OCI-LY3 (cell line): ENCODE data around the gene KLHL6.

ENCODE experiments used
- H2AFZ ChIP-seq: fragments of 200-600, 300-600 bp; shearing (Covaris generic); 2 replicates; pipeline ENCODE4 v1.6.0; 2014; ENCODE audit warnings: antibody characterized with exemption, low read depth, low read length
- H3K27ac ChIP-seq: fragments of 200-600, 300-600 bp; sonication (generic); 2 replicates; pipeline ENCODE4 v1.5.1; 2014; ENCODE audit warnings: mild to moderate bottlenecking, low read length, moderate library complexity, mixed read lengths
- H3K27me3 ChIP-seq: fragments of 200-600, 300-600 bp; sonication (generic); 2 replicates; pipeline ENCODE4 v1.6.1; 2014; ENCODE audit warnings: low read depth, low read length, mixed read lengths
- H3K36me3 ChIP-seq: fragments of 200-600, 300-600 bp; sonication (generic); replicated peaks from 2 replicates; pipeline ENCODE3; 2014; ENCODE audit warnings: low read depth, low read length, mixed read lengths
- H3K4me1 ChIP-seq: fragments of 300-600, 200-600 bp; sonication (generic); 2 replicates; pipeline ENCODE4 v1.6.1; 2014; ENCODE audit warnings: low read length, mixed read lengths
- H3K4me2 ChIP-seq: fragments of 200-600, 300-600 bp; sonication (generic); 2 replicates; pipeline ENCODE4 v1.6.1; 2014; ENCODE audit warnings: low read length, mixed read lengths
- H3K4me3 ChIP-seq: fragments of 300-600, 200-600 bp; sonication (generic); 2 replicates; pipeline ENCODE4 v1.5.1; 2014; ENCODE audit warnings: antibody characterized with exemption, mild to moderate bottlenecking, low read length, moderate library complexity
- H3K79me2 ChIP-seq: fragments of 300-600, 200-600 bp; shearing (Covaris generic); 2 replicates; pipeline ENCODE4 v1.6.1; 2014; ENCODE audit warnings: mild to moderate bottlenecking, low read length, mixed read lengths
- H3K9ac ChIP-seq: fragments of 300-600, 200-600 bp; shearing (Covaris generic); 2 replicates; pipeline ENCODE4 v1.6.0; 2014; ENCODE audit warnings: mild to moderate bottlenecking, low read length, moderate library complexity
- H3K9me3 ChIP-seq: fragments of 200-600, 300-600 bp; shearing (Covaris generic); 2 replicates; pipeline ENCODE4 v1.6.1; 2014; ENCODE audit warnings: low read length, mixed read lengths; ENCODE audit not compliant: insufficient read depth
- H4K20me1 ChIP-seq: fragments of 200-600, 300-600 bp; sonication (generic); 2 replicates; pipeline ENCODE4 v1.6.1; 2016; ENCODE audit warnings: low read length, mixed read lengths; ENCODE audit not compliant: insufficient read depth
- EZH2phosphoT487 ChIP-seq: fragments of 200-600 bp; shearing (Covaris generic); IDR thresholded peaks from 2 replicates; pipeline ENCODE4 v1.6.1; 2018; ENCODE audit warnings: antibody characterized with exemption, mixed run types, low read depth
- TF ChIP-seq, protein P1 (sequence below): fragments of 200-600, 300-600 bp; sonication (generic); IDR thresholded peaks from 2 replicates; pipeline ENCODE4 v1.5.1; 2014; ENCODE audit warnings: antibody characterized with exemption, low read length, low read depth

Gene KLHL6

GRCh38 chr3:183591881-183592521, 36.5 kb upstream of the KLHL6 start:
- no peaks in the 10 kb centered on the region for H4K20me1 ChIP-seq
- peak overlapping the region; percentile 85 for H3K27ac ChIP-seq
- no peaks in the 10 kb centered on the region for H3K36me3 ChIP-seq
- H3K79me2 ChIP-seq, result no peaks in the 10 kb centered on the region
- H3K9me3 ChIP-seq, result peaks cover 5% of the 10 kb centered on the region; the same call in 1 of the 2 replicates
- peaks cover 16% of the 10 kb centered on the region; the same call in 1 of the 2 replicates for H3K27me3 ChIP-seq
- peak overlapping the region; percentile 59 for H3K4me3 ChIP-seq
- H3K9ac ChIP-seq, result peak overlapping the region; percentile 64
- peak overlapping the region; percentile 35; the same call in 1 of the 2 replicates for H2AFZ ChIP-seq
- H3K4me2 ChIP-seq, result peak overlapping the region; percentile 74
- TF ChIP-seq, protein P1, sequence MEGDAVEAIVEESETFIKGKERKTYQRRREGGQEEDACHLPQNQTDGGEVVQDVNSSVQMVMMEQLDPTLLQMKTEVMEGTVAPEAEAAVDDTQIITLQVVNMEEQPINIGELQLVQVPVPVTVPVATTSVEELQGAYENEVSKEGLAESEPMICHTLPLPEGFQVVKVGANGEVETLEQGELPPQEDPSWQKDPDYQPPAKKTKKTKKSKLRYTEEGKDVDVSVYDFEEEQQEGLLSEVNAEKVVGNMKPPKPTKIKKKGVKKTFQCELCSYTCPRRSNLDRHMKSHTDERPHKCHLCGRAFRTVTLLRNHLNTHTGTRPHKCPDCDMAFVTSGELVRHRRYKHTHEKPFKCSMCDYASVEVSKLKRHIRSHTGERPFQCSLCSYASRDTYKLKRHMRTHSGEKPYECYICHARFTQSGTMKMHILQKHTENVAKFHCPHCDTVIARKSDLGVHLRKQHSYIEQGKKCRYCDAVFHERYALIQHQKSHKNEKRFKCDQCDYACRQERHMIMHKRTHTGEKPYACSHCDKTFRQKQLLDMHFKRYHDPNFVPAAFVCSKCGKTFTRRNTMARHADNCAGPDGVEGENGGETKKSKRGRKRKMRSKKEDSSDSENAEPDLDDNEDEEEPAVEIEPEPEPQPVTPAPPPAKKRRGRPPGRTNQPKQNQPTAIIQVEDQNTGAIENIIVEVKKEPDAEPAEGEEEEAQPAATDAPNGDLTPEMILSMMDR, result peak; percentile 76
- peak; percentile 86 for TF ChIP-seq EZH2phosphoT487
- H3K4me1 ChIP-seq, result peaks cover 49% of the 10 kb centered on the region

- Histone ChIP-seq H3K4me3 (no peak overlapping the region), H3K9ac (no peak overlapping the region), H2AFZ (no peak overlapping the region), H3K4me2 (peak overlapping the region; percentile 74; the same call in 1 of the 2 replicates), H3K27ac (peak overlapping the region; percentile 85; the same call in 1 of the 2 replicates), H3K4me1 (peaks cover 52% of the 10 kb centered on the region), H3K27me3 (peaks cover 16% of the 10 kb centered on the region; the same call in 1 of the 2 replicates), H3K79me2 (no peaks in the 10 kb centered on the region), H3K9me3 (no peaks in the 10 kb centered on the region), H4K20me1 (no peaks in the 10 kb centered on the region), H3K36me3 (no peaks in the 10 kb centered on the region)
- TF ChIP-seq, protein P1, result no peak
- TF ChIP-seq EZH2phosphoT487, result no peak
These were observed 34.9 kb upstream of the KLHL6 start for GRCh38 chr3:183590442-183590841.

DNA sequence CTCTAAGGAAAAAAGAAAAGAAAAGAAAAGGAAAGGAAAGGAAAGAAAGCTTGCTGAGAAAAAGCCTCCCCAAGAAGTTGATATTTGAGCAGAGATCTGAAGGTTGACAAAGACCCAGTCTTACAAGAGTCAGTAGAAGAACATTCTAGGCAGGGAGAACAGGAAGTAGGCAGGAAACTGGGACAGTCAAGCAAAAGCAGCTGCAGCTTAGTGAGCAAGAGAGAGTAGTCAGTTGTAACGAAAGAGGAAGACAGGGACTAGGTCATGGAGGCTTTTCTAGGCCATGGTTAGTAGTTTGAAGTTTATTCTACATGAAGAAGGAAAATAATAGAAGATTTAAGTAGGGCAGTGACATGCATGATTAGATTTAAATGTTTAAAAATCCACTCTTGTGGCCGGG, 31.8 kb upstream of the KLHL6 start:
- H3K4me1 ChIP-seq, result peaks cover 42% of the 10 kb centered on the region
- no peak overlapping the region for H2AFZ ChIP-seq
- H3K9ac ChIP-seq, result no peak overlapping the region
- no peak overlapping the region for H3K27ac ChIP-seq
- no peaks in the 10 kb centered on the region for H4K20me1 ChIP-seq
- H3K4me2 ChIP-seq, result peak overlapping the region; percentile 14
- H3K27me3 ChIP-seq, result peaks cover 16% of the 10 kb centered on the region; the same call in 1 of the 2 replicates
- TF ChIP-seq, protein P1, result no peak
- TF ChIP-seq EZH2phosphoT487, result no peak
- H3K36me3 ChIP-seq, result no peaks in the 10 kb centered on the region
- H3K79me2 ChIP-seq, result no peaks in the 10 kb centered on the region
- H3K9me3 ChIP-seq, result no peaks in the 10 kb centered on the region
- no peak overlapping the region for H3K4me3 ChIP-seq

DNA sequence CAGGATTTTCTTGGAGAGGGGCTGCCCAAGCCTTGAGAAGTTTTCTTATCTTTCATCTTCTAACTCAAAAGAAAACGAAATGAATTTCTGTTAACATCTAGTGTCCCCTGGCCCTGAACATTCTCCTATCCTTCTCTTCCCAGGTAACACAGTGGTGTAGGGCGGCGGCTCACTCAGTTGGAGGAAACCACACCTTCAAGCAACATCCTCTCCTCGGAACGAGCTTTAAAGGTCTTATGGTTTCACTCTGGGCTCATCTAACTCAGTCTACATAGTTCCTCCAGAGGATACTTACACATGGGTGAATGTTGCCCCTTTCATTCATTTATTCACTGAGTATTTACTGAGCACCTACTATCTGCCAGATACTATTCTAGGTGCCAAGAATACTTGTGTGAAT, 31.0 kb upstream of the KLHL6 start:
- Histone ChIP-seq H4K20me1 (no peaks in the 10 kb centered on the region), H3K9me3 (no peaks in the 10 kb centered on the region), H3K4me2 (no peak overlapping the region), H3K4me1 (peaks cover 36% of the 10 kb centered on the region), H3K9ac (no peak overlapping the region), H3K27ac (no peak overlapping the region), H3K27me3 (peaks cover 16% of the 10 kb centered on the region; the same call in 1 of the 2 replicates), H3K4me3 (no peak overlapping the region), H2AFZ (no peak overlapping the region), H3K36me3 (no peaks in the 10 kb centered on the region), H3K79me2 (no peaks in the 10 kb centered on the region)
- TF ChIP-seq EZH2phosphoT487, result no peak
- TF ChIP-seq, protein P1, result no peak
